Stimulated activated CD8-positive, alpha-beta memory T cell treated with anti-CD3 and anti-CD28 coated beads, Interleukin-7, amount 100 ng/mL, for 48 hours (primary cell): ENCODE data around the gene BMP5.
A peak's percentile ranks its signal among the peaks of the same experiment; 100 is the strongest.

Experiments used
- DNase-seq, 2 donors: peaks; one replicate each; pipeline ENCODE4 v3.0.0-alpha.2; 2020; ENCODE audit warnings: low read depth in 1 of 2; ENCODE audit errors: extremely low read depth in 1 of 2

The BMP5 gene

GRCh38 chr6:55874316-55874715 lies 1.1 kb downstream of the BMP5 start:
- DNase-seq: no peak

- DNase-seq: no peak
These were observed 2.5 kb downstream of the BMP5 start for GRCh38 chr6:55872866-55873265.

- no peak for DNase-seq
These were observed 5.1 kb downstream of the BMP5 start for GRCh38 chr6:55870181-55870813.

GRCh38 chr6:55869674-55870073 lies 5.7 kb downstream of the BMP5 start:
- DNase-seq: no peak

GRCh38 chr6:55868771-55869479 lies 6.5 kb downstream of the BMP5 start:
- peak in 1 of 2 donors; percentile 5 for DNase-seq

GRCh38 chr6:55868176-55868575 lies 7.2 kb downstream of the BMP5 start:
- DNase-seq: no peak

GRCh38 chr6:55866128-55866527 lies 9.3 kb downstream of the BMP5 start:
- no peak for DNase-seq

GRCh38 chr6:55853008-55854001 lies 22.1 kb downstream of the BMP5 start:
- no peak for DNase-seq

GRCh38 chr6:55841341-55841740 lies 34.0 kb downstream of the BMP5 start:
- DNase-seq: no peak

GRCh38 chr6:55839080-55839479 lies 36.3 kb downstream of the BMP5 start:
- no peak for DNase-seq

GRCh38 chr6:55836945-55837344 lies 38.4 kb downstream of the BMP5 start:
- no peak for DNase-seq

- no peak for DNase-seq
These were observed 38.9 kb downstream of the BMP5 start for GRCh38 chr6:55836481-55836880.

GRCh38 chr6:55835220-55835619 lies 40.2 kb downstream of the BMP5 start:
- no peak for DNase-seq

GRCh38 chr6:55833284-55833683 lies 42.1 kb downstream of the BMP5 start:
- DNase-seq: no peak

- no peak for DNase-seq
These were observed 47.4 kb downstream of the BMP5 start for GRCh38 chr6:55827818-55828522.

- DNase-seq: no peak
These were observed 48.4 kb downstream of the BMP5 start for GRCh38 chr6:55826941-55827340.

- DNase-seq: no peak
These were observed 49.9 kb downstream of the BMP5 start for GRCh38 chr6:55825402-55826051.

- DNase-seq: no peak
These were observed 52.6 kb downstream of the BMP5 start for GRCh38 chr6:55822815-55823214.

- no peak for DNase-seq
These were observed 53.4 kb downstream of the BMP5 start for GRCh38 chr6:55822005-55822404.

- no peak for DNase-seq
These were observed 54.7 kb downstream of the BMP5 start for GRCh38 chr6:55820696-55821095.
